SK-N-SH (cell line): Measurements from ENCODE around the gene SSTR5.

Experiments used
- JUND ChIP-seq: IDR thresholded peaks from 2 replicates; pipeline ENCODE4 v1.4.0; 2012
- NFIC ChIP-seq: IDR thresholded peaks from 2 replicates; pipeline ENCODE4 v1.4.0; 2012; ENCODE audit warnings: borderline replicate concordance
- POLR2AphosphoS5 ChIP-seq: IDR thresholded peaks from 2 replicates; pipeline ENCODE4 v1.6.1; 2012; ENCODE audit warnings: low read depth, low read length
- RAD21 ChIP-seq: IDR thresholded peaks from 2 replicates; pipeline ENCODE4 v1.6.1; 2012; ENCODE audit warnings: mild to moderate bottlenecking, low read length
- SIN3A ChIP-seq: IDR thresholded peaks from 2 replicates; pipeline ENCODE4 v1.6.1; 2012; ENCODE audit warnings: low read depth, mild to moderate bottlenecking, low read length, moderate library complexity, borderline replicate concordance
- TF ChIP-seq, protein P1 (sequence below): fragments of 200-600 bp; sonication (generic); IDR thresholded peaks from 2 replicates; pipeline ENCODE4 v1.6.1; 2017; ENCODE audit warnings: antibody characterized with exemption, mild to moderate bottlenecking, moderate library complexity
- TF ChIP-seq, protein P2 (sequence below): IDR thresholded peaks from 2 replicates; pipeline ENCODE4 v1.6.1; 2012; ENCODE audit warnings: mild to moderate bottlenecking, low read depth, low read length, moderate library complexity

DNA sequence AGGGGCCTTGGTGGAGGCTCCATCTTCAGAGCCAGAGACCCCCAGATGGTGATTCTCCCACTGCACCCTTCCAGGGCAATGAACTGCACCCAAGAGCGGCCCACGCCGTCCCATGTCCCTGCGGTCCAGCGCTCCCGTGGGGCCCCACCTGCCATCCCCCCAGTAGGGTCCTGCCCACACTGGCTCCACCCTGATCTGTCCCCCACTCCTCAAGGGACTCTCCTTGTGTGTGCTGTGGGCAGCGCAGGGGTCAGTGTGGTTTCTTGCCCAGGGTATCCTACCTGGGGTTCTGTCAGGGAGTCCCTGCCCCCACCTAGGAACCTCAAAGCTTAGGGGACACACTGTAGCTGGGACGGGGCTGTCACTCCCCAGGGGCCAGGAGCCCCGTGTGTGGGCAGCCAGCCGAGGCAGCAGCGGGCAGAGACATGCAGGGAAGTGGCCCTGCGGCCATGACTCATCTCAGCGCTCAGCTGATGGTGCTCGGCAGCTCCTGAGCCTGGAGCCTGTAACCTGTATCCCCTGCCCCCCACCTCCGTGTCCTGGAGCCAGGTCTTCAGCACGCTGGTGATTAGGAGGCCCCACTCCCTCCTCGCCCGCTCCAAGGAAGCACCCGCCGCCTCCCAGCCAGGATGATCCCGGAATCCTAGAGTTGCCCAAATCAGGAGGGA is 35.7 kb upstream of the SSTR5 start:
- no peak for TF ChIP-seq POLR2AphosphoS5
- TF ChIP-seq, protein P1, sequence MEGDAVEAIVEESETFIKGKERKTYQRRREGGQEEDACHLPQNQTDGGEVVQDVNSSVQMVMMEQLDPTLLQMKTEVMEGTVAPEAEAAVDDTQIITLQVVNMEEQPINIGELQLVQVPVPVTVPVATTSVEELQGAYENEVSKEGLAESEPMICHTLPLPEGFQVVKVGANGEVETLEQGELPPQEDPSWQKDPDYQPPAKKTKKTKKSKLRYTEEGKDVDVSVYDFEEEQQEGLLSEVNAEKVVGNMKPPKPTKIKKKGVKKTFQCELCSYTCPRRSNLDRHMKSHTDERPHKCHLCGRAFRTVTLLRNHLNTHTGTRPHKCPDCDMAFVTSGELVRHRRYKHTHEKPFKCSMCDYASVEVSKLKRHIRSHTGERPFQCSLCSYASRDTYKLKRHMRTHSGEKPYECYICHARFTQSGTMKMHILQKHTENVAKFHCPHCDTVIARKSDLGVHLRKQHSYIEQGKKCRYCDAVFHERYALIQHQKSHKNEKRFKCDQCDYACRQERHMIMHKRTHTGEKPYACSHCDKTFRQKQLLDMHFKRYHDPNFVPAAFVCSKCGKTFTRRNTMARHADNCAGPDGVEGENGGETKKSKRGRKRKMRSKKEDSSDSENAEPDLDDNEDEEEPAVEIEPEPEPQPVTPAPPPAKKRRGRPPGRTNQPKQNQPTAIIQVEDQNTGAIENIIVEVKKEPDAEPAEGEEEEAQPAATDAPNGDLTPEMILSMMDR: no peak
- TF ChIP-seq RAD21: no peak
- no peak; the same call in 1 of the 2 replicates for TF ChIP-seq JUND
- TF ChIP-seq, protein P2, sequence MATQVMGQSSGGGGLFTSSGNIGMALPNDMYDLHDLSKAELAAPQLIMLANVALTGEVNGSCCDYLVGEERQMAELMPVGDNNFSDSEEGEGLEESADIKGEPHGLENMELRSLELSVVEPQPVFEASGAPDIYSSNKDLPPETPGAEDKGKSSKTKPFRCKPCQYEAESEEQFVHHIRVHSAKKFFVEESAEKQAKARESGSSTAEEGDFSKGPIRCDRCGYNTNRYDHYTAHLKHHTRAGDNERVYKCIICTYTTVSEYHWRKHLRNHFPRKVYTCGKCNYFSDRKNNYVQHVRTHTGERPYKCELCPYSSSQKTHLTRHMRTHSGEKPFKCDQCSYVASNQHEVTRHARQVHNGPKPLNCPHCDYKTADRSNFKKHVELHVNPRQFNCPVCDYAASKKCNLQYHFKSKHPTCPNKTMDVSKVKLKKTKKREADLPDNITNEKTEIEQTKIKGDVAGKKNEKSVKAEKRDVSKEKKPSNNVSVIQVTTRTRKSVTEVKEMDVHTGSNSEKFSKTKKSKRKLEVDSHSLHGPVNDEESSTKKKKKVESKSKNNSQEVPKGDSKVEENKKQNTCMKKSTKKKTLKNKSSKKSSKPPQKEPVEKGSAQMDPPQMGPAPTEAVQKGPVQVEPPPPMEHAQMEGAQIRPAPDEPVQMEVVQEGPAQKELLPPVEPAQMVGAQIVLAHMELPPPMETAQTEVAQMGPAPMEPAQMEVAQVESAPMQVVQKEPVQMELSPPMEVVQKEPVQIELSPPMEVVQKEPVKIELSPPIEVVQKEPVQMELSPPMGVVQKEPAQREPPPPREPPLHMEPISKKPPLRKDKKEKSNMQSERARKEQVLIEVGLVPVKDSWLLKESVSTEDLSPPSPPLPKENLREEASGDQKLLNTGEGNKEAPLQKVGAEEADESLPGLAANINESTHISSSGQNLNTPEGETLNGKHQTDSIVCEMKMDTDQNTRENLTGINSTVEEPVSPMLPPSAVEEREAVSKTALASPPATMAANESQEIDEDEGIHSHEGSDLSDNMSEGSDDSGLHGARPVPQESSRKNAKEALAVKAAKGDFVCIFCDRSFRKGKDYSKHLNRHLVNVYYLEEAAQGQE: no peak
- no peak for TF ChIP-seq SIN3A
- TF ChIP-seq NFIC: no peak
